GM21717 (cell line): Measurements from ENCODE around the gene HDAC6.
"Not testable (repeated sequence)": the region's sequence is repeated elsewhere in the genome, so short reads cannot be mapped to it uniquely, and the experiment has no call there.

Source experiments
- ATAC-seq: cut with Tn5 transposase; IDR thresholded peaks from one replicate; pipeline ENCODE4 v1.9.1; 2021; ENCODE audit warnings: mild to moderate bottlenecking, moderate library complexity; ENCODE audit not compliant: unreplicated experiment

Gene HDAC6

DNA sequence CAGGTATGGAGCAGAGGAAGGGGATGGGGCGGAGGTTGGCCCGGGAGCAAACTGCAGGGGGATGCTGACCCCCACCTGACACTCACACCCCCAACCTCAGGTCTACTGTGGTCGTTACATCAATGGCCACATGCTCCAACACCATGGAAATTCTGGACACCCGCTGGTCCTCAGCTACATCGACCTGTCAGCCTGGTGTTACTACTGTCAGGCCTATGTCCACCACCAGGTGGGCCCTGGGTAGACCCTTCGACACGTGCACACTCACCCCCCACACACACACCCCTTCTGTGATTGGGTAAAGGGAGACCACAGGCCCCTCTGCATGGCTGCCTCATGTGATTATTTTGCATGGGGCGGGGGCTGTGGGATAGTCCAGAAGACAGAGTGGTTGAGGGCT, 22.2 kb downstream of the HDAC6 start:
- no peak for ATAC-seq

DNA sequence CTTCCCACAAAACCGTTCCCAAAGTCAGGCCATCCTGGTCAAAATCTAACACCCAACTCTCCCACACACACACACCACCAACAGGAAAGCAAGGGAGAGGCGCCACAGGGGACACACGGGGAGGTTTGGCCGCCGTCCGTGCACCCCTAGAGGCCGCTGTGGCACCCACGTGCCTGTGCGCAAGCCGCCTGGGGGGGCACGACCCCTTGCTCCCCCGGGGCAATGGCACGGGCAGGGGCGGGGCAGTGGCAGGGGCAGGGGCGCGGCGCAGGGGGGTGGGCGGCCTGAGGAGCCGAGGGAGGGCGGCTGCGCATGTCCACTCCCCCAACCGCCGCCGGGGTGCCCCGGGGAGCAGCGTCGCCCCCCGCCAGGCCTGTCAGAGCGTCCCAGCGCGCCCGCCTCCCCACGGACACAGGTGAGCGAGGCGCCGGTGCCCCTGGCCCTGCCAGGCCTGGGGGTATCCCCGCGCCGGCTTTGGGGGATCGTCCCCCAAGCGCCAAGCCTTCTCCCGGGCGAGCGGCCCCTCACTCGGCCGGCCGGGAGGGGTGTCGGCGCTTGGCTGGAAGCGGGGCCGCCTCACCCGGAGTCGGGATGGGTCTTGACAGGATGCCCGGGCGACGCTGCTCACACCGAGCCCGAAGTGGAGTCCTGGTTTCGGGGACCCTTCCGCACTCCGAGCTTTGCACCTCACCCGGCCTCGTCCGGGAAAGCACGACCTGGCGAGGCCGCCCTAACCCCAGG, 24.4 kb downstream of the HDAC6 start, which contains the start of gene ERAS:
Gene ERAS (plus strand): TSS at position 379 of the 741 bp plus-strand sequence. CDS start 2,611 bp downstream, outside the sequence.
- no peak for ATAC-seq

DNA sequence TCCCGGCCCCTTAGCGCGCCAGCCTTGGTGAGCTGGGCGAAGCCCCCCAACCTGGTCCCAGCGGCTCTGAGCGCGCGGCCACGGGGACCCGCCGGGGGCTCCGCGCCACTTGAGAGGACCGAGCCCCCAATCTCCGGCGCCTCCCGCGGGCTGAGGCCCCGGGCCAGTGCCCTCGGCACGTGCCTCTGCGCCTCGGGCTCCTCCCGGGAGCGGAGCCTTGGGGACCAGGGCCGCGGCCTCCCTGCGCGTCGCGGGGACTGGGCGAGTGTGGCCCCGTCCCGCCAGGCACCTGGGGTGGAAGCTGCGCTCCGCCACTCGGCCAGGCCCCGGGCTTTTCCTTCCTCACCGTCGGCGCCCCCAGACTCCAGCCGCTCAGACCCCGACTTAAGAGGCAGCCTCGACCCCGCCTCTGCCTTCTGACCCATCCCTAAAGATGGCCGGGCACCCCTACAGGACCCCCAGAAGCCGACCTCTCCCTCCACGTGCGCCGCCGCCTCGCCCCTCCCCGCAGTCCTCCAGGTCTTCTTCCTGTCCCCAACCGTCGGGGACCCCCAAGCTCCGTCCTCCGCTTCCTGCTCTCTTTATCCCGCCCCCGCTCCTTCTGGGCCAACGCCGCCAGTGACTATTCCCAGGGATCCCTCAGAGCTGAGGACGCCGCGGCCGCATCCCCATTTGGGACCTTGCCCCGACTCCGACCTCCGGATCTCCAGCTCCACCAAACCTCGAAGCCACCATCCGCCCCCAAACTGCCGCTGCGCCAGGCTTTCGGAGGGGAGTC, 25.2 kb downstream of the HDAC6 start:
- ATAC-seq: no peak

- no peak for ATAC-seq
Observed at GRCh38 chrX:48827654-48827968, 25.7 kb downstream of the HDAC6 start.

- no peak for ATAC-seq
Observed at GRCh38 chrX:48829016-48829735, 27.3 kb downstream of the HDAC6 start.

- ATAC-seq: no peak
Observed at GRCh38 chrX:48831136-48831908, 29.5 kb downstream of the HDAC6 start.

- no peak for ATAC-seq
Observed at GRCh38 chrX:48831909-48832291, 30.0 kb downstream of the HDAC6 start.

- ATAC-seq: no peak
Observed at GRCh38 chrX:48833542-48834138, 31.8 kb downstream of the HDAC6 start.

DNA sequence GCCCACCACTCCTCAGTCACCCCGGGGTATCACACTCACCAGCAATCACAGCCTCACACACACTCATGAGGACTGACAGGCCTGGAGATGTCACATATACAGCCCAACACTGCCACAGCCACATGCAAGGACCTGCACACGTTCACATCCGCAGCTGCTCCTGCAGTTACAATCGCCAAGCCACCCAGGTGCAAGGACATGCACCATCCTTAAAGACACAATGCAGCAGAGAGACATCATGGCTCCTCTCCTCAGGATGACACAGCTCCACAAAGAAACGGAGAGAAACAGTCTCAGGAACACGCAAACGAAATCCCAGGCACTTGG, 32.5 kb downstream of the HDAC6 start:
- no peak for ATAC-seq

- no peak for ATAC-seq
Observed at GRCh38 chrX:48835524-48836329, 33.9 kb downstream of the HDAC6 start, which contains the start of gene PCSK1N. PCSK1N (minus strand) TSS chrX:48835610; CDS start chrX:48835532, 78 bp downstream.

DNA sequence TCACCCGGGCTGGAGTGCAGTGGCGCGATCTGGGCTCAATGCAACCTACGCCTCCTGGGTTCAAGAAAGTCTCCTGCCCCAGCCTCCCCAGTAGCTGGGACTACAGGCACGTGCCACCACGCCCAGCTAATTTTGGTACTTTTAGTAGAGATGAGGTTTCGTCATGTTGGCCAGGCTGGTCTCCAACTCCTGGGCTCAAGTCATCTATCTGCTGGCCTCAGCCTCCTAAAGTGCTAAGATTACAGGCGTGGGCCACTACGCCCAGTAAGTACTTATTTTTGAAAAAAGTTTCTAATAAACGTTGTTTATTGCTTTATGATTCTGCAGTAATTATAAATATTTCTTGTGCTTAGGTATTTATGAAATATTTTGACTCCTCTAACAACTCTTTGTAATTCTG, 37.8 kb downstream of the HDAC6 start:
- ATAC-seq: no peak

DNA sequence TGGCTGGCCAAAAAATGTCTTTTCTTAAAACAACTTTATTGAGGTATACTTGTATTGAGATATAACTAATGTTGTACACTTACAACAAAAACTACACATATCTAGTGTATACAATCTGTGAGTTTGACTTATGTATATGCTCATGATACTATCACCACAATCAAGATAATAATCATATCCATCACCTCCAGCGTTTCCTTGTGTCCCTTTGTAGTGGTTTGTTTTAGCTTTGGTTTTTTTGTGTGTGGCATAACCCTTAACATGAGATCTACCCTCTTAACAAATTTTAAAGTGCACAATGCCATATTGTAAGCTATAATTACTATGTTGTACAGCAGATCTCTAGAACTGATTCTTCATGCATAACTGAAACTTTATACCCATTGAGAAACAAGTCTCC, 47.0 kb downstream of the HDAC6 start:
- ATAC-seq: no peak

- no peak for ATAC-seq
Observed at GRCh38 chrX:48852857-48853256, 51.0 kb downstream of the HDAC6 start.

- not testable (repeated sequence) for ATAC-seq
Observed at GRCh38 chrX:48853494-48853893, 51.6 kb downstream of the HDAC6 start.

DNA sequence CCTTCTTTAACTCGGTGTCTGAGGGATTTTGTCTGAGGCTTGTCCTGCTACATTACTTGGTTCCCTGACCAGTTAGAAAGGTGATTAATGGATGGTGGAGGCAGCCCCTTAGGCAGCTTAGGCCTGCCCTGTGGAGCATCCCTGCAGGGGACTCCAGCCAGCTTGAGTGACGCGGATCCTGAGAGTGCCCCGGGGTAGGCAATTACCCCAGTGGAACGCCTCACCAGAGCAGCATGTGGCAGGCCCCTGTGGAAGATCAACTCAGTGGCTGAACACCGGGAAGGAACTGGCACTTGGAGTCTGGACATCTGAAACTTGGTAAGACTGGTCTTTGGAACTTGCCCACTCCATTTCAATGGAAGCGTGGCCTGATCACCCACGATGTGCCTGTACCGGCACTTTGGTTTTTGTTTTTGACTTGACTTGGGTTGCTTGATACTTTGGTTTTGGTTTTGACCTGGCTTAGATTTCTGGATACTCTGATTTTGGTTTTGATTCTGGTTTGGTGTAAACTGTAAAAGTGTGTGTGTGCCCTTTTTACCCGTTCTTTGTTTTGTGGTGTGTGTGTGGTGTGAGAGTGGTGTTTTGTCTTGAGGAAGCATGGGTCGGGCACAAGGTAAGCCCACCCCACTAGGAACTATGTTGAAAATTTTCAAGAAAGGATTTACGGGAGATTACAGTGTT, 52.4 kb downstream of the HDAC6 start:
- not testable (repeated sequence) for ATAC-seq

GRCh38 chrX:48854898-48855297, 53.0 kb downstream of the HDAC6 start:
- ATAC-seq: no peak

GRCh38 chrX:48864210-48864609, 62.3 kb downstream of the HDAC6 start:
- ATAC-seq: no peak

- ATAC-seq: not testable (repeated sequence)
Observed at GRCh38 chrX:48872017-48872416, 70.2 kb downstream of the HDAC6 start.
